H1 (cell line): Measurements from ENCODE around the gene LRRFIP1. TPM values are rescaled to one million over a fixed set of nuclear protein-coding genes. Genes with fewer than 3 reads are reported as not detected.

Experiments used
- CTCF ChIA-PET: fragments of 300-600 bp; sonication (Branson Sonifier 250); formaldehyde crosslinking; loops from one replicate; lab custom pipeline; 2021; ENCODE audit not compliant: partially characterized antibody; lab: Charles Lee
- POLR2A ChIA-PET: fragments of 300-600 bp; sonication (Branson Sonifier 250); formaldehyde crosslinking; loops from one replicate; lab custom pipeline; 2021; ENCODE audit warnings: inconsistent platforms; ENCODE audit not compliant: partially characterized antibody; lab: Charles Lee
- DNase-seq, 2 experiments: peaks; one replicate each; pipeline versions ENCODE4 v3.0.0 to v3.0.0-alpha.2; 2010 to 2022; ENCODE audit warnings: low spot score in 2 of 2, low read depth in 1 of 2, mixed read lengths in 1 of 2
- FAIRE-seq: peaks from 2 replicates; lab custom pipeline; 2011; peaks lifted over from hg19 to GRCh38; lab: Jason Lieb, UNC
- H2AFZ ChIP-seq: 2 replicates; pipeline ENCODE4 v1.8.1; 2012; ENCODE audit warnings: low read length, inconsistent platforms
- H2AK5ac ChIP-seq: 2 replicates; pipeline ENCODE4 v1.6.1; 2013; ENCODE audit warnings: low read depth, low read length
- H2BK120ac ChIP-seq: replicated peaks from 2 replicates; pipeline ENCODE3; 2013; ENCODE audit warnings: low read depth, low read length, inconsistent platforms
- H2BK12ac ChIP-seq: 2 replicates; pipeline ENCODE4 v1.6.1; 2013; ENCODE audit warnings: low read depth, low read length
- H2BK15ac ChIP-seq: 2 replicates; pipeline ENCODE4 v1.6.1; 2013; ENCODE audit warnings: low read length
- H2BK20ac ChIP-seq: 2 replicates; pipeline ENCODE4 v1.6.1; 2013; ENCODE audit warnings: low read length
- H2BK5ac ChIP-seq: 2 replicates; pipeline ENCODE4 v1.6.1; 2013; ENCODE audit warnings: low read depth, low read length
- H3K14ac ChIP-seq: 2 replicates; pipeline ENCODE4 v1.6.1; 2013; ENCODE audit warnings: inconsistent platforms; ENCODE audit not compliant: insufficient read length
- H3K18ac ChIP-seq: 2 replicates; pipeline ENCODE4 v1.6.1; 2013; ENCODE audit warnings: low read length; ENCODE audit errors: extremely low read depth
- H3K23ac ChIP-seq: 2 replicates; pipeline ENCODE4 v1.6.1; 2013; ENCODE audit warnings: inconsistent platforms; ENCODE audit not compliant: insufficient read length
- H3K23me2 ChIP-seq: 2 replicates; pipeline ENCODE4 v1.6.1; 2013; ENCODE audit warnings: low read depth, low read length
- H3K27ac ChIP-seq: 2 replicates; pipeline ENCODE4 v1.6.1; 2011; ENCODE audit warnings: low read depth, low read length, inconsistent platforms
- H3K27me3 ChIP-seq, 4 experiments: replicated peaks in 1 of 4; 1 replicate in 1 of 4; 2 replicates in 3 of 4; pipeline versions ENCODE4 v1.6.1 to v1.8.1; 2011 to 2013; ENCODE audit warnings: low read length in 3 of 4, mild to moderate bottlenecking in 3 of 4, inconsistent platforms in 2 of 4, mixed read lengths in 2 of 4, moderate library complexity in 1 of 4; ENCODE audit not compliant: control insufficient read depth in 3 of 4, insufficient read depth in 3 of 4; ENCODE audit errors: extremely low read depth in 1 of 4
- H3K36me3 ChIP-seq, 4 experiments: 2 replicates each; pipeline versions ENCODE4 v1.6.1 to v1.8.1; 2011 to 2013; ENCODE audit warnings: mild to moderate bottlenecking in 4 of 4, low read length in 3 of 4, moderate library complexity in 2 of 4, control low read depth in 1 of 4, inconsistent platforms in 1 of 4; ENCODE audit not compliant: insufficient read depth in 4 of 4, control insufficient read depth in 2 of 4
- H3K4ac ChIP-seq: replicated peaks from 2 replicates; pipeline ENCODE3; 2013; ENCODE audit warnings: low read length, low read depth, mixed read lengths, inconsistent platforms; ENCODE audit not compliant: insufficient read length
- H3K4me1 ChIP-seq, 4 experiments: replicated peaks in 1 of 4; 1 replicate in 1 of 4; 2 replicates in 3 of 4; pipeline versions ENCODE4 v1.6.1 to v1.8.1; 2011 to 2013; ENCODE audit warnings: low read length in 3 of 4, inconsistent platforms in 2 of 4, mixed read lengths in 1 of 4; ENCODE audit not compliant: insufficient read depth in 4 of 4, control insufficient read depth in 3 of 4
- H3K4me2 ChIP-seq, 2 experiments: 2 replicates each; pipeline versions ENCODE4 v1.6.1 to v1.8.1; 2011 to 2013; ENCODE audit warnings: low read depth in 2 of 2, low read length in 2 of 2, control low read depth in 1 of 2, inconsistent platforms in 1 of 2, mild to moderate bottlenecking in 1 of 2; ENCODE audit not compliant: insufficient read depth in 1 of 2
- H3K4me3 ChIP-seq, 4 experiments: fragments of 200-600, 300-600 bp in 1 of 4; sonication (generic), shearing (Covaris generic), sonication (Bioruptor Twin) in 1 of 4; 2 replicates each; pipeline versions ENCODE4 v1.5.1 to v1.8.1; 2011 to 2016; ENCODE audit warnings: low read length in 4 of 4, low read depth in 3 of 4, control low read depth in 2 of 4, inconsistent platforms in 2 of 4, mild to moderate bottlenecking in 2 of 4, mixed read lengths in 1 of 4, moderate library complexity in 1 of 4; ENCODE audit not compliant: insufficient read depth in 2 of 4; ENCODE audit errors: extremely low read depth in 1 of 4
- H3K56ac ChIP-seq: replicated peaks from 2 replicates; pipeline ENCODE3; 2013; ENCODE audit warnings: low read depth, mild to moderate bottlenecking, mixed read lengths, low read length, inconsistent platforms; ENCODE audit not compliant: insufficient read length
- H3K79me1 ChIP-seq: 2 replicates; pipeline ENCODE4 v1.6.1; 2013; ENCODE audit warnings: low read depth, low read length, control low read depth
- H3K79me2 ChIP-seq, 2 experiments: 2 replicates each; pipeline versions ENCODE4 v1.6.1 to v1.8.1; 2012 to 2013; ENCODE audit warnings: low read length in 2 of 2, mild to moderate bottlenecking in 2 of 2, inconsistent platforms in 1 of 2; ENCODE audit not compliant: insufficient read depth in 2 of 2, control insufficient read depth in 1 of 2
- H3K9ac ChIP-seq, 4 experiments: replicated peaks in 1 of 4; 1 replicate in 1 of 4; 2 replicates in 3 of 4; pipeline versions ENCODE4 v1.6.1 to v1.8.1; 2011 to 2013; ENCODE audit warnings: low read depth in 3 of 4, low read length in 3 of 4, control low read depth in 2 of 4, mild to moderate bottlenecking in 2 of 4, moderate library complexity in 2 of 4, inconsistent platforms in 1 of 4; ENCODE audit errors: extremely low read depth in 1 of 4
- H3K9me3 ChIP-seq, 2 experiments: 2 replicates each; pipeline versions ENCODE4 v1.6.1 to v1.8.1; 2012 to 2013; ENCODE audit warnings: mild to moderate bottlenecking in 2 of 2, moderate library complexity in 2 of 2, control low read depth in 1 of 2, inconsistent platforms in 1 of 2, low read depth in 1 of 2, low read length in 1 of 2, mixed read lengths in 1 of 2; ENCODE audit not compliant: insufficient read depth in 2 of 2
- H4K20me1 ChIP-seq, 2 experiments: replicated peaks in 1 of 2; 2 replicates each; pipeline versions ENCODE3 to v1.8.1; 2011 to 2013; ENCODE audit warnings: inconsistent platforms in 2 of 2, low read length in 2 of 2, mild to moderate bottlenecking in 1 of 2; ENCODE audit not compliant: insufficient read depth in 2 of 2, control insufficient read depth in 1 of 2
- H4K5ac ChIP-seq: 2 replicates; pipeline ENCODE4 v1.6.1; 2013; ENCODE audit warnings: low read length, low read depth, mixed read lengths, inconsistent platforms; ENCODE audit not compliant: insufficient read length
- H4K8ac ChIP-seq: 2 replicates; pipeline ENCODE4 v1.8.0; 2013; ENCODE audit warnings: mild to moderate bottlenecking, moderate library complexity, low read length, inconsistent platforms; ENCODE audit not compliant: insufficient read depth; ENCODE audit errors: extremely low read depth
- H4K91ac ChIP-seq: replicated peaks from 2 replicates; pipeline ENCODE3; 2013; ENCODE audit warnings: low read length, mixed read lengths, inconsistent platforms; ENCODE audit not compliant: insufficient read length
- BACH1 ChIP-seq: IDR thresholded peaks from 2 replicates; pipeline ENCODE4 v1.6.1; 2012; ENCODE audit warnings: low read length, improper control_type of control experiment
- BRCA1 ChIP-seq: IDR thresholded peaks from 2 replicates; pipeline ENCODE4 v1.6.1; 2012; ENCODE audit warnings: low read depth, low read length, improper control_type of control experiment
- CBX5 ChIP-seq: fragments of 300-800, 300-1000 bp; sonication (generic); IDR thresholded peaks from 2 replicates; pipeline ENCODE4 v1.7.1; 2016; ENCODE audit warnings: antibody characterized with exemption, low read length, low read depth
- EGR1 ChIP-seq: IDR thresholded peaks from 2 replicates; pipeline ENCODE4 v1.6.1; 2011; ENCODE audit warnings: low read depth, low read length, borderline replicate concordance
- EP300 ChIP-seq, 2 experiments: IDR thresholded peaks; 1 replicate in 1 of 2; 2 replicates in 1 of 2; pipeline ENCODE4 v1.6.1; 2011 to 2012; ENCODE audit warnings: low read depth in 2 of 2, low read length in 2 of 2, mild to moderate bottlenecking in 2 of 2, borderline replicate concordance in 1 of 2, inconsistent platforms in 1 of 2, moderate library complexity in 1 of 2
- JUND ChIP-seq: IDR thresholded peaks from 2 replicates; pipeline ENCODE4 v1.6.1; 2011; ENCODE audit warnings: mild to moderate bottlenecking, improper control_type of control experiment, low read length
- POLR2AphosphoS5 ChIP-seq: IDR thresholded peaks from 2 replicates; pipeline ENCODE4 v1.6.1; 2011; ENCODE audit warnings: low read depth, low read length
- RXRA ChIP-seq: IDR thresholded peaks from 2 replicates; pipeline ENCODE4 v1.6.1; 2011; ENCODE audit warnings: low read depth, mild to moderate bottlenecking, low read length, moderate library complexity; ENCODE audit not compliant: insufficient read depth
- SP4 ChIP-seq: IDR thresholded peaks from 2 replicates; pipeline ENCODE4 v1.6.1; 2012; ENCODE audit warnings: low read length, inconsistent platforms
- SUZ12 ChIP-seq: fragments of 200-600 bp; sonication (generic); IDR thresholded peaks from 2 replicates; pipeline ENCODE4 v1.6.1; 2012; ENCODE audit warnings: mild to moderate bottlenecking, inconsistent platforms, low read length, moderate library complexity, mixed read lengths
- USF2 ChIP-seq: IDR thresholded peaks from 2 replicates; pipeline ENCODE4 v1.6.1; 2011; ENCODE audit warnings: low read length, improper control_type of control experiment
- ZNF274 ChIP-seq: IDR thresholded peaks from 2 replicates; pipeline ENCODE4 v1.7.0; 2012; ENCODE audit warnings: low read length, borderline replicate concordance; ENCODE audit errors: extremely low read depth
- WGBS, 2 experiments: shearing (Covaris generic) in 1 of 2; methylation state at CpG; one replicate each; pipeline versions ENCODE4 v1.1.6 to v1.1.7; 2013 to 2015; ENCODE audit warnings: low lambda C conversion rate in 2 of 2, mixed read lengths in 2 of 2, inconsistent platforms in 1 of 2, low coverage in 1 of 2, missing lambda C conversion rate in 1 of 2; ENCODE audit not compliant: insufficient replicate concordance in 2 of 2, insufficient coverage in 1 of 2, insufficient read length in 1 of 2; ENCODE audit errors: extremely low coverage in 1 of 2, missing lambda C conversion rate in 1 of 2; 5-methylcytosine and 5-hydroxymethylcytosine counted together
- polyA plus RNA-seq, 7 experiments: library from polyadenylated mRNA; depleted of rRNA in 3 of 7; stranded (reverse) in 5 of 7; unstranded in 2 of 7; fragments of >200 nt in 5 of 7; fragments of 200-250 nt in 2 of 7; gene quantifications; 1 replicate in 5 of 7; 2 replicates in 1 of 7; 4 replicates in 1 of 7; pipeline versions ENCODE4 v1.2.1 to v1.2.3, GENCODE V29; 2011 to 2013; ENCODE audit warnings: missing spikeins in 2 of 7, mixed read lengths in 2 of 7
- total RNA-seq: library from RNA; stranded (reverse); fragmentation: NEBNext Ultra II Directional; extraction: Animal tissue kit (Norgen Biotek cat#: 25700); gene quantifications from 2 replicates; pipeline ENCODE4 v1.2.1, GENCODE V29; 2021

The LRRFIP1 gene
- total and polyA plus RNA-seq, 2 of the 8 experiments (the other 6 are each of a cell fraction or from before 2014, with no cell fraction given), result 12.1 to 75.8 TPM

- Histone ChIP-seq H2BK5ac (no peak overlapping the region), H3K4me2 (no peak overlapping the region), H4K5ac (no peak overlapping the region), H2BK15ac (no peak overlapping the region), H3K36me3 (no peaks in the 10 kb centered on the region), H3K4me3 (no peak overlapping the region), H2AK5ac (no peak overlapping the region), H3K27ac (no peak overlapping the region), H4K20me1 (no peaks in the 10 kb centered on the region), H3K23me2 (no peaks in the 10 kb centered on the region; the same call in 1 of the 2 replicates), H3K27me3 (no peaks in the 10 kb centered on the region), H3K56ac (no peak overlapping the region), H3K4me1 (peaks cover 0 to 3% (median 0%) of the 10 kb centered on the region in 4 experiments; a peak in 1 of 7 replicates), H3K14ac (no peak overlapping the region), H3K9ac (no peak overlapping the region), H3K23ac (no peak overlapping the region), H2BK12ac (no peak overlapping the region), H3K79me2 (no peaks in the 10 kb centered on the region), H3K79me1 (no peaks in the 10 kb centered on the region), H3K18ac (no peak overlapping the region), H3K4ac (no peak overlapping the region), H4K91ac (no peak overlapping the region), H2AFZ (no peak overlapping the region), H4K8ac (no peak overlapping the region), H2BK20ac (no peak overlapping the region), H3K9me3 (peaks cover 0 to 4% of the 10 kb centered on the region in 2 experiments; a peak in 1 of 4 replicates), H2BK120ac (no peak overlapping the region)
- WGBS, 2 experiments, result 87% methylated on average over 7 of the region's 7 CpGs; no CpG with 5 or more reads in 1 of the 2 experiments
- TF ChIP-seq SUZ12 (no peak), EGR1 (no peak), BACH1 (no peak), POLR2AphosphoS5 (no peak), USF2 (no peak), ZNF274 (no peak), JUND (no peak), RXRA (no peak), SP4 (no peak), BRCA1 (no peak), CBX5 (no peak), EP300 (IDR thresholded peaks at IDR 0.05; ENCODE audit: borderline replicate concordance in 1 of 2, low read depth in 2 of 2, low read length in 2 of 2) (no peak)
- DNase-seq (no peak), FAIRE-seq (no peak)
- POLR2A ChIA-PET, result interaction anchor here (0.9 kb wide), 1 partner anchor 9 kb away, joined by 7 read pairs; no protein-coding TSS in a partner anchor
- CTCF ChIA-PET, result interaction anchor here (0.7 to 5.5 kb wide), 11 partner anchors 9 to 170 kb away, joined by 3 to 79 read pairs (median 4); no protein-coding TSS in a partner anchor
Measured at GRCh38 chr2:237682151-237682550, 54.8 kb downstream of the LRRFIP1 start.
